NCI-H510A (cell line): ENCODE data around the gene ANO10.
"Not testable (repeated sequence)": the region's sequence is repeated elsewhere in the genome, so short reads cannot be mapped to it uniquely, and the experiment has no call there.

Experiments
- DNase-seq: peaks from one replicate; lab custom pipeline; 2025; lab: John Stamatoyannopoulos, UW

The ANO10 gene

DNA sequence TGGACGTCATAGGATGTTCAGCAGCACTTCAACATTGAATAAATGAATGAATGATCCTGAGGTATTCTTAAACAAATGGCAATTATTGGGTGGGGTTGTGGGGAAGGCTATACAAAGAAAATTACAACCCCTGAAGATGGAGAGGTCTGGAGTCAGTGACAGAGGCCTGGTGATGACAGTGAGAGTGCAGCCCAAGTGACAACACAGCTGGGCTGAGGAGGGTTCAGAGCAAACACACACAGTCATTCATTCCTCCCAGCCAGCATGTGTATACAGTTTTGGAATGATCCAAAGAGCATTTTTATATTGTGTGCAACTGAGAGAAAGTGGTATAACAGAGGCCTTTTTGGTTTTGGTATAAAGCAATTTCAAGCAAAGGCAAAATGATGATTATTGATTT lies 148.1 kb downstream of the ANO10 start:
- DNase-seq: no peak

DNA sequence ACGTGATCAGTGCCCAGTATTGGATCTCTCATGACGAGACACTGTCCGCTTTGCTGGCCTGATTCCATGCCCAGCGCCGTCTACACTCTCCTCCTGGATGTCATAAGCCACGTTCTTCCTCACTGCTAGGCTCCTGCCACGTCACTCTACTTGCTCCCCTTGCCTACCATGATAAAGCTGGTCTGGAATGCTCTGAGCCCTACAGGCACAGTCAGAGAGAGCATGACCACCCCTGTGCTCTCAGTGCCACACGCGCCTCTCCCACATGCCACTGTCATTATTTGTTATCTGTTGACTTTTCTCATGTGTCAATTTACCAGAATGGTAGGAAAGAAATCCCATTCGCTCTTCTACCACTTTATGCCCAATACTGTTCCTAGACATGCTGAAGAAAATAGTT lies 148.6 kb downstream of the ANO10 start:
- DNase-seq: no peak

DNA sequence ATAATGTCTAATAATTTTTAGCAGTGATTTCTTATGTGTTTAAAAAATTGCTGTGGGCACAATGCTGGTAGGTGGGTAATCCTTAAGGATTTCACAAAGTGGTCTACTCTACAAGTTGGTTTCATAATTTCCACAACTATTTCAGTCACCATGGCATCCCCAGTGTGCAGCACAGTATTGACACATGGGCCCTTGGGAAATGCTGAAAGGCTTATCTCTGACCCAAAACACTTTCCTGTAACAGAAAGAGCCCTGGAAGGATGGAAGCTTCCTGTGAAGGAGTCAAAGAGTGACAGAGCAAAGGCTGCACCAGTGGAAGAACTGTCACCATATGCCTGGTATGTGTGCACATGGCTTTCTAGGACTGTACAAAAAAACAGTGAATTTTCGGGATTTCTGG lies 153.7 kb downstream of the ANO10 start:
- DNase-seq: no peak

DNA sequence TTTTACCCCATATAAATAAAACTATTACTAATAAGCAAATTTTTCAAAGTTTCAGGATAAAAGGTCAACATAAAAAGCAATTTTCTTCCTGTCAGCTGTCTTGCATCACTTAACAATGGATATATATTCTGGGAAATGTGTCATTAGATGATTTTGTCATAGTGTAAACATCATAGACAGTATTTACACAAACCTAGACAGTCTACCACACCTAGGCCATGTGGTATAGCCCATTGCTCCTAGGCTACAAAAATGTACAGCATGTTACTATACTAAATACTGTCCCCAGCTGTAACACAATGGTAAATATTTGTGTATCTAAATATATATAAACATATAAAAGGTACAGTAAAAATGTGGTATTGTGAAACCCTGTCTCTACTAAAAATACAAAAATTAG lies 156.7 kb downstream of the ANO10 start:
- DNase-seq: no peak

DNA sequence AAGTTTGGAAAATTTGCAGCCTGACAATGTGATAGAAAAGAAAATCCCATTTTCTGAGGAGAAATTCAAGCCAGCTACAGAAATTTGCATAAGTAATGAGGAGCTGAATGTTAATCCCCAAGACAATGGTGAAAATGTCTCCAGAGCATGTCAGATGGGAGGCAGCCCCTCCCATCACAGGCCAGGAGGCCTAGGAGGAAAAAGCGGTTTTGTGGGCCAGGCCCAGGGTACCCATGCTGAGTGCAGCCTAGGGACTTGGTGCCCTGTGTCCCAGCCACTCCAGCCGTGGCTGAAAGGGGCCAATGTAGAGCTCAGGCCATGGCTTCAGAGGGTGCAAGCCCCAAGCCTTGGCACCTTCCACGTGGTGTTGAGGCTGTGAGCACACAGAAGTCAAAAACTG lies 159.2 kb downstream of the ANO10 start:
- DNase-seq: not testable (repeated sequence)

DNA sequence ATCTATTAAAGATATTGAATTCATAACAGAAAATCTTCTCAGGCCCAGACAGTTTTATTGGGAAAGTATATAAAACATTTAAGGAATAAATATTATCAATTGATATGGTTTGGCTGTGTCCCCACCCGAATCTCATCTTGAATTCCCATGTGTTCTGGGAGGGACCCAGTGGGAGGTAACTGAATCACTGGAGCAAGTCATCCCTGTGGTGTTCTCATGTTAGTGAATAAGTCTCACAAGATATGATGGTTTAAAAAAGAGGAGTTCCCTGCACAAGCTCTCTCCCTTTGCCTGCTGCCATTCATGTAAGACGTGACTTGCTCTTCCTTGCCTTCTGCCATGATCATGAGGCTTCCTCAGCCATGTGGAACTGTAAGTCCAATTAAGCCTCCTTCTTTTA lies 160.5 kb downstream of the ANO10 start:
- DNase-seq: no peak

DNA sequence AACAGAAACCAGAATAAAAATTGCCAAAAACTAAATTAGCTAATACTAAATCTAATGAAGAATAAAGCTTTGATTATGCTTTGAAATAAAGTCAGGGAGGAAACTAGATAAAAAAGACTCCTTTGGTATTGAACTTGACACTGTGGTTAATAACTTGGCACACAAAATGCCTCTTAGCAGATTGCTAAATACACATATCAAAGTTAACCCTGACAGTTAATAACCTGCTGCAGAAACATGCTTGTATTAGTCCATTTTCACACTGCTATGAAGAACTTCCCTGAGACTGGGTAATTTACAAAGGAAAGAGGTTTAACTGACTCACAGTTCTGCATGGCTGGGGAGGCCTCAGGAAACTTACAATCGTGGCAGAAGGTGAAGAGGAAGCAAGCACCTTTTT lies 164.8 kb downstream of the ANO10 start:
- not testable (repeated sequence) for DNase-seq

DNA sequence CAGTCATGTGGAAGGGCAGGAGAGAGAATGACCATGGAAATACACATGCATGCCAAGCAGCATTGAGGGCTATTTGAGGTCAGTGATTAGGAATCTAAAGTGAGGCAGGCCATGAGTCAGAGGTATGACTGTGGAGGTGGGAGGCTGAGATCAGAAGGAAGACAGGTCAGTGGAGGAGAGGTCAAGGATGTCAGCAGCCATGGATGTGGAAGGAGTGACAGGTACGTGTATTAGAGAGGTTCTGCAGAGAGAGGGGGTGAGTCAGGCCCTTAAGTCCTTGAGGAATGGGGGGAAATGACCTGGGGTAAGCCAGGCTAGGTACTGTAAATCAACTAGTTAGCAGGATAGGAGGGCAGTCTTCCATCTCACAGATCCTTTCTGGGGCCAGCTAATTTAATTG lies 166.6 kb downstream of the ANO10 start:
- DNase-seq: no peak

DNA sequence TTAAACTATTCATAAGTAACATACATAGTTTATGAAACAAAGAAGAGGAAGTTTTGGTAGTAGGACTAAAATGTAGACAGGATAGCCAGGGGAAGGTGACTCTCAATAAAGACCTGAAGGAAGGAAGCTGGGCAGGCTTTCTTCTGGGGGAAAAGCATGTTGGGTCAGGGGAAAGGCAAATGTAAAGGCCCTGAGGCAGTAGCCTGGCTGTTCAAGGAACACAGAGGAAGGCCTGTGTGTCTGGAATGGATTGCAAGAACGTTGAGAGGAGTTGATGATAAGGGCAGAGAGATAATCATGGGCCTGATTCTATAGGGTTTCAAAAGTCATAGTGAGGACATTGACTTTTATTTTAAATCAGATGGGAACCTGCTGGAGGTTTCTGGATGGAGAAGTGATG lies 167.8 kb downstream of the ANO10 start:
- no peak for DNase-seq

DNA sequence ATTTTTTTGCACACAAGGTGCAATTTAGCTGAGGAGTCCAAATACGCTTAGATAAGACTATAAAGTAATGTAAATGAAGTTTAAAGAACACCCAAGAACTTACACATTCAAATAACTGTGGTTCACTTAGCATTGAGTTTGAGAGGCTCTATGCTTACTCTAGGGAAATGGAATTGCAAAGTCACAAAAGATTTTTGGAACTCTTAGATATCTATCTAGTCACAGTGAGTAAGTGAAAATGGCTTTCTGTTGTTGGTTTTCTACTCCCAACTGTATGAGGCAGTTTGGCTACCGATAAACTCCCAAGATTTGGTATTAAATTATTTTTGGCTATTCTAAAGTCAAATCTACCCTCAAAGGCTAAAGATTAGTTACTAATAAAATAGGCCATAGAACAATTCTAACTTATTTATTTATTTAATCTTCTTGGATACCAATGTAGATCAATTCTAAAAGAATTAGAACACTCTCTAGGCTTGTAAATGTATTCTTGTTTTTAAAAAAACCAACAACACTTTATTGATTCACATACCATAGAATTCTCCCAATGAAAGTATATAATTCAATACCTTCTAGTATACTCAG lies 170.0 kb downstream of the ANO10 start:
- no peak for DNase-seq

DNA sequence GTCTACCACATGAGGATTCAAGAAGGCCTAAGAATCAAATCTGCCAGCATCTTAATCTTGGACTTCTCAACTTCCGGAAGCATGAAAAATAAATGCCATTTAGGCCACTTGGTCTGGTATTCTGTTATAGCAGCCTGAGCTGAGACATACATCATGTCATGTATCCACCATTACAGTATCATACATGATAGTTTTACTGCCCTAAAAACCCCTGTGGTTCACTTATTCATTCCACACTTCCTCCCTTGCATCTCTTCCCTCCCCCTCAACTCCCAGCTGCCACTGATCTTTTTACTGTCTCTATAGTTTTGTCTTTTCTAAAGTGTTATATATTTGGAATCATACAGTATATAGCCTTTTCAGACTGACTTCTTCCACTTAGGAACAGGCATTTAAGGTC lies 173.7 kb downstream of the ANO10 start:
- DNase-seq: no peak

DNA sequence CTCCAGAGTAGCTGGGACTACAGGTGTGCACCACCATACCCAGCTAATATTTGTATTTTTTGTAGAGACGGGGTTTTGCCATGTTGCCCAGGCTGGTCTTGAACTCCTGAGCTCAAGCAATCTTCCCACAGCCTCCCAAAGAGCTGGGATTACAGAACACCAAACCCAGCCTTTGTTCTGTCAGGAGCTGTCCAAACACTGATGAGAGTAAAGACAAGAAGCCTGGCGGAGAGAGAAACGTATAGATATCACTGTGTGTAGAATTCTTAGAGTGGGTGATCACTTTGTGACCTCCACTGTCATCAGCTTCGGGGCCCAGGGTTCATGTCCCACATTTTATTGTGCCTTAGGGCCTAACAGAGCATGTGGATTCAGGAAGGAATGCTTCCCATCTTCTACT lies 176.0 kb downstream of the ANO10 start:
- DNase-seq: no peak

DNA sequence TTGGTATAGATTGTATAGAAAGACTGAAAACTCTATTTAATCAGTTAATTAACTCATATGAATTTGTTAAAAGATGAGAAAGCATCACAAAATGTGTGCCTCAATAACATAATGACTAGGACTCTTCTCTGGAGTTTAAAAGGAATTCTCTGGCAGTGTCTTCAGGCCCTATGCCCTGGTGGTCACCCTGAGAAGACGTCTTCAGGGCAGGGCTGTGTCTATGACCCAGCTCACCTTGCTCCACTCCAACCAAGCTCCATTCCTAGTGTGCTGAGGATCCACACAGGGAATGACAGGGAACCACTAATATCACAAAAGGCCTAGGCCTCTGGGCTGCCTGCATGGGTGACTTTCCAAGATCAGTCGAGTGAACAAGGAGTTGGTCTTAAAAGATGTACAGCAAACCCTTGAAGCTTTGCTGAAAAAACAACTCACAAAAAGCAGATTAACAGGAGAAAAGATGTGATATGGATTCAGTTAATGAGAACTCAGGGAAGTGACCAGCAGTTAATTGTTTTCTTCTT lies 178.9 kb downstream of the ANO10 start:
- no peak for DNase-seq

DNA sequence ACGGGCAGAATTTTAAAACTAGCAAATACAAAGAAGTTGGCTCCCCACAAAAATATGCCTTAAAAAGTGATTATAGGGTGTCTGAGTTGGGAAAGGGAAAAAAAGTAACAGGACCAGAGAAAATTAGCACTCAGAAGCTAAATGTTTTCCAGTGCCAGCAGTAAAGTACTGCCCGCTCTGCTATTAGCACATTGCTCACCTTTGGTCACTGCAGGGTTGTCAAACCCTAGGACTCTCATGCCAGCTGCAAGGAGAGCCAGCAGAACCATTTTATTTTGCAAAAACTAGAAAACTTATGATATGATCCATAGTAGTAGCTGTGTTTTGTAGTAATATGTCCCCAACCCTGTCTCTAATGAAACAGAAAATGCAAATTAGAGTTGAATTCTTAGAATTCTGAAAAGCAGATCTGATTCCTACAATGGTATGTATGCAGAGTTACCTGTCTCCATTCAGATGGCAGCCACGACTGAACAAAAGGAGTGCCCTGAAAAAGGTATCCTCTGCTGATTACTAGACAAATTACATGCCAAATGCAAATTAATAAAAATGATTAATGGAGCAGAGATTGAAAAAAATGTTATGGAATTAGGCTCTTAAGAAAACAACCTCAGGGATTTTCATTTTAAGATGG lies 185.2 kb downstream of the ANO10 start:
- DNase-seq: no peak

DNA sequence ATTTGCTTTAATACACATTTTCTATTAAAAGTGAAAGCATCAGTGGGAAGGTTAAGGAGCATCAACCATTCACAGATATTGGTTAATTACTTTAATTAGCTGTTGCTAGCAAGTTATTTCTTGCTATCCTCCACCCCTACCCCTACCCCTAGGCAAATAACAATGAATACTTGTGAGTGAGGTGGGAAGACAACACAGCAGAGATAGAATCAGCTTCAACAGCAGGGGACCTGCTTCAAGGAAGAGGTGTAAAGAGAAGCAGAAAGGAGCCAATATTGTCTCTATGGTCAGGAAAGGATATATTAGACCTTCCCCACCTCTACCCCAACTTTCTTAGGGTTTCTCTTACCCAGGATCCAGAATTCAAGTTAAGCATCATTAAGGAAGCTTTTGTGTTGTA lies 186.1 kb downstream of the ANO10 start:
- no peak for DNase-seq

DNA sequence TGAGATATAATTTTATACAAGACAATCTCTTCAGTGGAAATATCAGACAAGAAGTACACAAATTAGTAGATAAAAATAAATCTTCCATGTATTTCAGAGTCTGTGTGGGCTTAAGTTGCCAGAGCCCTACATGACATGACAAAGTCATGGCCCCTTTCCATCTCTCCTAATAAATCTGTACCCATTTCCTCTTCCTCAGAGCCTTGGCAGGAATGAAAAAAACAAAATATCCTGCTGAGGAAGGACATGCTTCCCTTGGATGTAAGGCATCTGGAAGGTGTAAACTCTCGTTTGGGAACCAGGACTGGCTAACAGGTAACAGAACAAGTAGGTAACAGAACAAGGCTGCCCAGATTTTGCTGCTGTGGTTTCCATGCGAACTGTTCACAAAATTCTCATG lies 187.4 kb downstream of the ANO10 start:
- DNase-seq: no peak

DNA sequence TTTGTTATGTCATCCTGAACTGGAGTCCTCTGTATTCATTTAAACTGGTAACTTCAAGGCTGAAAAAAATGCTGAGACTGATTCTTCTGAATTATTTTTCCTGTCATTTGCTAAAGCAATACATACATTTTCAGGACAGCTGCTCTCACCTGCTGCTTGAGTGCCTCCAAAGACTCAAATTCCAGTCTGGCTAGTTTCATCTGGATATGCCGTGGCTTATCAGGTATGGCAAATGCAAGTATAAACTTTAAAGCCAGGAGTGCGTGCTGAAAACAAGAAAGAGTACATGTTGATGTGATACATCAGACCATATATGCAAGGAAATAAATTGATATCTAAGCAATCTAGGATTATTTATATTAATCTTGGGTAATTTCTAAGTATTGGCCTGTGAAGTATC lies 189.3 kb downstream of the ANO10 start:
- DNase-seq: no peak

DNA sequence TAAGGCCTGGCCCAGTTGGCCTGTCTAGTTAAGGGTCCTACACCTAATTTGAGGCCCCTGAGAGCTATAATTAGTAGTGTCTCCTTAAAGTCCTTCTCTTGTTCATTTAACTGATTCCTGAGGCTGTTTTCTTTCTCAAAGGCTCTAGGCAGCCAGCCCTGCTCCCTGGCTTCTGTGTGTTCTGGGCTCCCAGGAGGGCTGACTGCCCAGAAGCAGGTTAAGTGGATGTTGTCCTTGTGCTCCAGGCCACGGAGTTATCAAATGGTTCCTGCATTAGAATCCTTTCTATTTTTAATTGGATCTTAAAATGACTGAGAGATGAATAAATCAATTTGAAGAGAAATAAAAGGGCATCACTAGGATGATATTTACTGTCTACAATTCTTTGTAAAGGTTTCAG lies 195.4 kb downstream of the ANO10 start:
- no peak for DNase-seq

DNA sequence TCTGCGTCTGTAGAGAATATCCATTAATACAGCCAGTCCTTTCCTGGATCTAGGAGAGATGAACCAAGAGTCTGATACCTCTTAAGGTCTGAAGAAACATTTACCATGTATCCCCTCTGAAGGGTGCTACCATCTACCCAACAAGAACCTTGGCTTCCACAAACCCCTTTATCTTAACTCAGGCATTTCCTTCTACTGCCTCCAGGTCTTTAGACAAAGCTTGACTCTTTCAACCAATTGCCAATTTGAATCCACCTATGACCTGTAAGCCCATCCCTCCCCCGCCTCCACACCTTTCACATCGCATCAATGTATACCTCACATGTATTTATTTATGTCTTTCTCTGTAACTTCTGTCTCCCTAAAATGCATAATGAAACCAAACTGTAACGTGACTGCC lies 196.0 kb downstream of the ANO10 start:
- DNase-seq: no peak

DNA sequence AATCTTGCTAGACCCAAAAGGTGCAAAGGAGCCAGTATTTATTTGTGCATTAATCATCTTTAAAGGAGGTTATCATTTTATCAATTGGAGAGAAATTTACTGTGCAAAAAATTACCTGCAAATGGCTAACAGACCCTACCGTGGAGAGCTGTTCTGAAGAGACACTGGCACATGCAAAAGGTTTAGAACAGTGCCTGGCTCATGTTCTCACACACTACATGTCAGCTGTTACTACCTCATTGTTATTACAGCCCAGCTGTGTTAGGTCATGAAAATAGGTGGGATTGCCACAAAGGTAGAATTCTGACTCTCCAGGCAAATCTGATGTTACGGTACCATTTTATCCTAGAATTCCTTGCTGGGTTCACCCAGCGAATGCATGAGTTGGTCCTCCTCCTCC lies 198.2 kb downstream of the ANO10 start:
- no peak for DNase-seq

DNA sequence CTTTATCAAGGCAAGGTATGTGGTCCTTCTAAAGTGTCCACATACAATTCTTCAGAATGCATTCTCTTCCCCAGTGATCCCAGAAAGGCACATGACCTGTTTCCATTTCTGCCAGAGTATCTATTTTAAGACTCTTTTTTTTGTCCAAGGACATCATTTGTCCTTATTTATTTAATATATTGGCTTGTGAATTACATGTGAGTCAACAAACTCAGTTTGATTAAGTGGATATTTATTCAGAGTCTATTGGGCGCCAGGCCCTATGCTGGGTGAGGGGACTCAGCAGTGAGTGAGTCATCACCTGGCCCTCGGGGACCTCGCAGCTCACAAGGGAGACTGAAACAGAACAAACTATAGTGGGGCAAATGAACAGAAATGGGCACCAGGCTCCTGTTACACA lies 198.7 kb downstream of the ANO10 start:
- DNase-seq: no peak

DNA sequence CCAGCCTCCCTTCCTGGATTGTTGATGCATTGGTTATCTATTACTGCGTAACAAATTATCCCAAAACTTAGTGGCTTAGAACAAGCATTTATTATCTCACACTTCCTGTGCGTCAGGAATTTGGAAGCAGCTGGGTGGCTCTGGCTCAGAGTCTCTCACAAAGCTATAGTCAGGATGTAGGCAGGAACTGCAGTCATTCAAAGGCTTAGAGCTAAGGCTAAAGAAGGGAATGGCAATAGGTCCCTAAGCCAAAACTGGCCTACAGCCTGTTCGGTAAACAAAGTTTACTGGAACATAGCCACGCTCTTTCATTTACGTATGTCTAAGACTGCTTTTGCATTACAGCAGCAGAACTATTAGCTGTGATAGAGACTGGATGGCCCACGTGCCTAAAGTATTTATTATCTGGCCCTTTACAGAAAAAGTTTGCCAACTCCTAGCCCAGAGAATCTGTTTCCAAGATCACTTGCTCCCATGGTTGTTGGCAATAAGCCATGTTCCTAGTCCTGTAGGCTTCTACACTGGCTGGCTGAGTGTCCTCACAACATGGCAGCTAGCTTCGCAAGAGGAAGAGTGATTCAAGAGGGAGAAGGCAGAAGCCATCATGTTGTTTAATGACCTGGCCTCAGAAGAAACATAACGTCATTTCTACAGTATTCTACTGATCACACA lies 203.1 kb downstream of the ANO10 start:
- DNase-seq: no peak

DNA sequence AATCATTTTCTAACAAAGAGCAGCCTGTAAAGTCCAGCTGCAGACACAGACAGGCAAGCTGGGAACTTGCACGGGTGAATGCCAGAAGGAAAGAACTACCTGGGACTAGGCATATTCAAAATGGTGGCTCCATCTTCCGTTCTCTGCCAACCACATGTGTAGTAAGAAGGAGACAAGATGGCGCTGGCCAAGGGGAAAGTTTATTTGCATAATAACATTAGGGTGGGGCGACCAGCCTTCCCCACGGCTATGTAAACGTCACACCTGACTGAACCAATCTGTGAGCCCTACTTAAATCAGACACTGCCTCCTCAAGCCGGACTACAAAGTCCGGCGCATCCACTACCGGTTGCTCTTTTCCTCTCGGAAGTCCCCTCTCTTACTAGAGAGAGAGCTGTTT lies 204.7 kb downstream of the ANO10 start:
- no peak for DNase-seq

DNA sequence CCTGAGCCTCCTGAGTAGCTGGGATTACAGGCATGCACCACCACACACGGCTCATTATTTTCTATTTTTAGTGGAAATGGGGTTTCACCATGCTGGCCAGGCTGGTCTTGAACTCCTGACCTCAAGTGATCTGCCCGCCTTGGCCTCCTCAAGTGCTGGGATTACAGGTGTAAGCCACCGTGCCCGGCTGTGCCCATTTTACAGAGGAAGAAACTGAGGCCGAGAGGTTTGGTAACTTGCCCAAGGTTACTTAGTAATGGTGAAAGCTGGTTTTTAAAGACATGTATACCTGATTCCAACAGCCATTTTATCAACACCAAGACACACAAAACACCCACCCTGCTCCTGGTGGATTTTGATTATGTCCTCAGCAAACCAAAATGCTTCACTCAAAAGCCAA lies 206.7 kb downstream of the ANO10 start:
- DNase-seq: no peak
